ENCODE data around the gene MTSS2. TPM values are rescaled to one million over a fixed set of nuclear protein-coding genes. Genes with fewer than 3 reads are reported as not detected.

The MTSS2 gene
- total RNA-seq, 2 donors from 2014 or later = 0.11 to 0.67 TPM

DNA sequence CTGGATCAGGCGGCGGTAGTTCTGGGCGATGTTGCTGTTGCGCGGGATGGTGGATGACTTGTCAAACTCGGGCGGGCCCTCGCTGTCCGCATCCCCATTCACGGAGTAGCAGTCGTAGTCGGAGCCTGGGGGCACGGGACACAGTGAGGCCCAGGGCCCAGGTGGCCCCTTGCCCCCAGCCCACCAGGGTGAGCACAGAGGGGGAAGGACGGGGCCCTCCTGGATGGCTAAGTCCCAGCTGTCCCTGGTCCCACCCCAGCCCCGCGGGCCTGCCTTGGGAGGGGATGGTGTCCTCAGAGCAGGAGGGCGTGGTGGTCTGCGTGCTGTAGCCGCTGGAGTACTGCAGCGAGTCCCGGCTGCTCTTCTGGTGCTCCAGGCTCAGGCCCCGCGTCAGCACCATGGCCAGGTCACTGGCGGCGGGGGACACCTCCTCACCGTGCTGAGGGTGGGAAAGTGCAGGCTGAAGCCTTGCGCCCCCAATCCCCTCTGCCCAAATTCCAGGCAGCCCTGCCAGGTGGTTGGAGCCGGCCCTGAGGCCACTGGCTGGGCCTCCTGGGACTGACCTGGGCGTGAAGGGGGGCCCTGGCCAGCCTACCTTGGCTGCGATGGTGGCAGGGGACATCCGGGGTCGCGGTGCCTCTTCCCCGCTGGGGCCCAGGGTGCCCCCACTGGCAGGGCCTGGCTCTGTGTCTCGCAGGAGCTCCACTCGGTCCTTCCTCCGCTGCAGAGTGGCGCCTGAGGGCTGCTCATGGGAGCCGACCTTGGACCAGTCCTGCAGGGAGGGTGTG, 21.3 kb downstream of the MTSS2 start:
- H3K9me3 Mint-ChIP-seq = no peaks in the 10 kb centered on the region
- no peaks in the 10 kb centered on the region for H3K27me3 Mint-ChIP-seq
- no peak overlapping the region for H3K27ac Mint-ChIP-seq
- H3K4me1 Mint-ChIP-seq = no peaks in the 10 kb centered on the region
- H3K4me3 Mint-ChIP-seq = no peak overlapping the region
- ATAC-seq (replicated peaks) = no peak
- no peaks in the 10 kb centered on the region for H3K36me3 Mint-ChIP-seq (ENCODE audit: low read depth)

GRCh38 chr16:70663524-70664324, 22.1 kb downstream of the MTSS2 start:
- Mint-ChIP-seq H3K27me3 (no peaks in the 10 kb centered on the region), H3K4me1 (no peaks in the 10 kb centered on the region), H3K36me3 (ENCODE audit: low read depth) (no peaks in the 10 kb centered on the region), H3K27ac (no peak overlapping the region), H3K9me3 (no peaks in the 10 kb centered on the region), H3K4me3 (no peak overlapping the region)
- no peak for ATAC-seq (replicated peaks)

DNA sequence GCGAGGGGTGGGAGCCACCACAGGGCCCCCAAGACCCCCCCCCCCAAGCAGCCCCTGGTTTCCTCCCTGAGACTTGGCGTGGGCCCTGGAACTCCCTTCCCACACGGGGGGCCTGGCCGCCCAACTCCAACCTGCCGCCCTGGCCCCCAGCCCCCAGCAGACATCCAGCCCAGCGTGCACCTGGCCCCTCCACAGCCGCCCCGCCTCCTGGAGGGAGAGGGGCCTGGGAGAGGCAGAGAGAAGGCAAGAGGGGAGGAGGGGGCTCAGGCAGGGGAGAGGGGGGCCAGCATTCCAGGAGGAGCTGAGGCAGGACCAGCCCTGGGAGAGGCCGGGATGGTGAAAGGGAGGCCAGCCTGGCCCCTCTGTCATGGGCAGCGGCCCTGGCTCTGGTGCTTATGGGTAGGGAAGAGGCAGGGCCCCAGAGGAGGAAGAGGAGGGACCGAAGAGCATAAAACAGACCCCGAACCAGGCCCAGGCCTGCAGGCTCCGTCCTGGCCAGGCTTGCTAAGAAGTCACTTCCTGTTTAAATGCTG, 22.8 kb downstream of the MTSS2 start:
- no peaks in the 10 kb centered on the region for H3K9me3 Mint-ChIP-seq
- H3K27me3 Mint-ChIP-seq = no peaks in the 10 kb centered on the region
- H3K27ac Mint-ChIP-seq = no peak overlapping the region
- ATAC-seq (replicated peaks) = no peak
- no peak overlapping the region for H3K4me3 Mint-ChIP-seq
- H3K4me1 Mint-ChIP-seq = no peaks in the 10 kb centered on the region
- no peaks in the 10 kb centered on the region for H3K36me3 Mint-ChIP-seq (ENCODE audit: low read depth)

GRCh38 chr16:70661918-70662641, 23.8 kb downstream of the MTSS2 start:
- Mint-ChIP-seq H3K9me3 (no peaks in the 10 kb centered on the region), H3K27me3 (no peaks in the 10 kb centered on the region), H3K36me3 (ENCODE audit: low read depth) (no peaks in the 10 kb centered on the region), H3K4me1 (no peaks in the 10 kb centered on the region), H3K27ac (no peak overlapping the region), H3K4me3 (no peak overlapping the region)
- no peak for ATAC-seq (replicated peaks)

GRCh38 chr16:70661534-70661917, 24.3 kb downstream of the MTSS2 start:
- Mint-ChIP-seq H3K9me3 (no peaks in the 10 kb centered on the region), H3K27me3 (no peaks in the 10 kb centered on the region), H3K4me3 (no peak overlapping the region), H3K4me1 (no peaks in the 10 kb centered on the region), H3K36me3 (ENCODE audit: low read depth) (no peaks in the 10 kb centered on the region), H3K27ac (no peak overlapping the region)
- ATAC-seq (replicated peaks) = no peak

DNA sequence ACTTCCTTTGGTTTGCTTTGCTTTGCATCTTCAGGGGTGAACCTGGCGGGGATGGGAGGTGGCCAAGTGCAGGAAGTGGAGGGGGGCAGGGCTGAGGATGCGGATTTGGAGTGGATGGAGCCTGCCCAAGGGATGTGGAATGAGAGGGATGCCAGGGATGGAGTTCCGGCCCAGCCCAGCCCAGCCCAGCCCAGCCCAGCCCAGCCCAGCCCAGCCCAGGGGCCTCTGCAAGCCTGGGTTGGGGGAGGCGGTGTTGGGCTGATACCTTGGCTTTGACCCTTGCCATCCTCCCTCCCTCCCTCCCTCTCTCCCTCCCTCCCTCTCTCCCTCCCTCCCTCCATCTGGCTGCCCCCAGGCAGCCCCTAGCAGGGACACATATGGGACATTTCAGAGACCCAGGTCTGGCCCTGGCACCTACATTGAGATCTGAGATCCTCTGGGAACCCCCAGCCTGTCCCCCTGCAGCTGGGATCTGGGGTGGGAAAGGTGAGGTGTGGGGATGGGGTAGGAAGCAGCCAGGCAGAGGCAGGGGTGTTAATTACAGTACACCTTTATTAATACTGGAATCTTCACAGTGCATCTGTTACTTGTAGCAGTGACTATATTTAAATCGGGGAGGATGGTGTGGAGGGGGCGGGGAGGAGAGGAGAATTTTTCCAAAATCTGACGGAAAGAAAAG, 25.0 kb downstream of the MTSS2 start:
- ATAC-seq (replicated peaks) = no peak
- no peak overlapping the region for H3K4me3 Mint-ChIP-seq
- no peaks in the 10 kb centered on the region for H3K36me3 Mint-ChIP-seq (ENCODE audit: low read depth)
- H3K27ac Mint-ChIP-seq = no peak overlapping the region
- H3K9me3 Mint-ChIP-seq = no peaks in the 10 kb centered on the region
- no peaks in the 10 kb centered on the region for H3K4me1 Mint-ChIP-seq
- H3K27me3 Mint-ChIP-seq = no peaks in the 10 kb centered on the region

DNA sequence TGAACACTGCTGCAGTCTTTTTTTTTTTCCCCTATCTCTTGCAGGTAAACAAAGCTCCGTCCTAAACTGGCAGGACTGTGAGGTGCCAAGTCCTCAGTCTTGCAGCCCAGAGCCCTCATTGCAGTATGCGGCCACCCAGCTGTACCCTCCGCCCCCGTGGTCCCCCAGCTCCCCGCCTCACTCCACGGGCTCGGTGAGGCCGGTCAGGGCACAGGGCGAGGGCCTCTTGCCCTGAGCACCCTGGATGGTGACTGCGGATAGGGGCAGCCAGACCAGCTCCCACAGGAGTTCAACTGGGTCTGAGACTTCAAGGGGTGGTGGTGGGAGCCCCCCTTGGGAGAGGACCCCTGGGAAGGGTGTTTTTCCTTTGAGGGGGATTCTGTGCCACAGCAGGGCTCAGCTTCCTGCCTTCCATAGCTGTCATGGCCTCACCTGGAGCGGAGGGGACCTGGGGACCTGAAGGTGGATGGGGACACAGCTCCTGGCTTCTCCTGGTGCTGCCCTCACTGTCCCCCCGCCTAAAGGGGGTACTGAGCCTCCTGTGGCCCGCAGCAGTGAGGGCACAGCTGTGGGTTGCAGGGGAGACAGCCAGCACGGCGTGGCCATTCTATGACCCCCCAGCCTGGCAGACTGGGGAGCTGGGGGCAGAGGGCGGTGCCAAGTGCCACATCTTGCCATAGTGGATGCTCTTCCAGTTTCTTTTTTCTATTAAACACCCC, 25.7 kb downstream of the MTSS2 start:
- H3K4me1 Mint-ChIP-seq = no peaks in the 10 kb centered on the region
- H3K27me3 Mint-ChIP-seq = no peaks in the 10 kb centered on the region
- H3K27ac Mint-ChIP-seq = no peak overlapping the region
- H3K9me3 Mint-ChIP-seq = no peaks in the 10 kb centered on the region
- H3K4me3 Mint-ChIP-seq = no peak overlapping the region
- no peak for ATAC-seq (replicated peaks)
- no peaks in the 10 kb centered on the region for H3K36me3 Mint-ChIP-seq (ENCODE audit: low read depth)

DNA sequence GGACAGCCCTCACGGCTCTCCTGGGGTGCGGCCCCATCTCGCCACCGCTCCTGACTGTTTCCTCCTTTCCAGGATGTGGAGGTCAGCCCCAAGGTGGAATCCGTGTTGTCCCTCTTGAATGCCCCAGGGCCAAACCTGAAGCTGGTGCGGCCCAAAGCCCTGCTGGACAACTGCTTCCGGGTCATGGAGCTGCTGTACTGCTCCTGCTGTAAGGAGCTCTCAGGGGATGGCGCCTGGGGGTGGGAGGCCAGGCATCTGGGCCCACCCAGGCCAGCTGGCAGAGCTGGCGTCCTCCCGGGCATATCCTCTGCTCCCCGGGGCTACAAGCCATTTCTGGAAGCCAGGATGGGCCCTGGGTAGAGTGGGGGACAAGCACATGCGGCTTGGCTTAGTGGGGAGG, 26.3 kb downstream of the MTSS2 start:
- no peaks in the 10 kb centered on the region for H3K27me3 Mint-ChIP-seq
- no peaks in the 10 kb centered on the region for H3K36me3 Mint-ChIP-seq (ENCODE audit: low read depth)
- no peak overlapping the region for H3K4me3 Mint-ChIP-seq
- H3K27ac Mint-ChIP-seq = no peak overlapping the region
- H3K4me1 Mint-ChIP-seq = no peaks in the 10 kb centered on the region
- ATAC-seq (replicated peaks) = no peak
- H3K9me3 Mint-ChIP-seq = no peaks in the 10 kb centered on the region

GRCh38 chr16:70658921-70659320, 26.9 kb downstream of the MTSS2 start:
- Mint-ChIP-seq H3K27ac (no peak overlapping the region), H3K27me3 (peaks cover under 1% of the 10 kb centered on the region), H3K36me3 (ENCODE audit: low read depth) (no peaks in the 10 kb centered on the region), H3K4me1 (peaks cover 1% of the 10 kb centered on the region), H3K9me3 (no peaks in the 10 kb centered on the region), H3K4me3 (no peak overlapping the region)
- no peak for ATAC-seq (replicated peaks)

GRCh38 chr16:70657956-70658355, 27.9 kb downstream of the MTSS2 start:
- Mint-ChIP-seq H3K9me3 (no peaks in the 10 kb centered on the region), H3K4me1 (peaks cover 6% of the 10 kb centered on the region), H3K36me3 (ENCODE audit: low read depth) (no peaks in the 10 kb centered on the region), H3K27me3 (peaks cover 3% of the 10 kb centered on the region), H3K4me3 (no peak overlapping the region), H3K27ac (no peak overlapping the region)
- no peak for ATAC-seq (replicated peaks)

DNA sequence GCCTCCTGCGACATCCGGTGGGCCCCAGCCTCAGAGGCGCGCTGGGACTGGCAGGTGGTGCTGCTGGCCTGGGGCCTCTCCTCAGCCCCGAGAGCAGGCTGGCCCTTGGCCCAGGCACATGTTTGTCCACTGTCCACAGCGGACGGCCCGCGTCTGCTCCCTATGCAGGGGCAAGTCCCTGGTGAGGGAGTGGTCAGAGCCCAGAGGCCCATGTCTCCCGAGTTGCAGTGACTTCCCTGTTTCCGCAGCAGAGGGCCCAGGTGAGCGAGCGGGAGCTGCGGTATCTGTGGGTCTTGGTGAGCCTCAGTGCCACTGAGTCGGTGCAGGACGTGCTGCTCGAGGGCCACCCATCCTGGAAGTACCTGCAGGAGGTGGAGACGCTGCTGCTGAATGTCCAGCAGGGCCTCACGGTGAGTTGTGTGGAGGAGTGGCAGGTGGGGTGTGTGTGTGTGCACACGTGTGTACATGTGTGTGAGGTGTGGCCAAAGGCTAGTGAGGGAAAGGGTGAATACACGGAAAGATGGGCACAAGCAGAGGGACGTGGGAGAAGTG, 29.1 kb downstream of the MTSS2 start:
- H3K9me3 Mint-ChIP-seq = no peaks in the 10 kb centered on the region
- peaks cover 6% of the 10 kb centered on the region for H3K4me1 Mint-ChIP-seq
- no peak overlapping the region for H3K4me3 Mint-ChIP-seq
- peaks cover 3% of the 10 kb centered on the region for H3K27me3 Mint-ChIP-seq
- H3K27ac Mint-ChIP-seq = no peak overlapping the region
- ATAC-seq (replicated peaks) = no peak
- no peaks in the 10 kb centered on the region for H3K36me3 Mint-ChIP-seq (ENCODE audit: low read depth)

DNA sequence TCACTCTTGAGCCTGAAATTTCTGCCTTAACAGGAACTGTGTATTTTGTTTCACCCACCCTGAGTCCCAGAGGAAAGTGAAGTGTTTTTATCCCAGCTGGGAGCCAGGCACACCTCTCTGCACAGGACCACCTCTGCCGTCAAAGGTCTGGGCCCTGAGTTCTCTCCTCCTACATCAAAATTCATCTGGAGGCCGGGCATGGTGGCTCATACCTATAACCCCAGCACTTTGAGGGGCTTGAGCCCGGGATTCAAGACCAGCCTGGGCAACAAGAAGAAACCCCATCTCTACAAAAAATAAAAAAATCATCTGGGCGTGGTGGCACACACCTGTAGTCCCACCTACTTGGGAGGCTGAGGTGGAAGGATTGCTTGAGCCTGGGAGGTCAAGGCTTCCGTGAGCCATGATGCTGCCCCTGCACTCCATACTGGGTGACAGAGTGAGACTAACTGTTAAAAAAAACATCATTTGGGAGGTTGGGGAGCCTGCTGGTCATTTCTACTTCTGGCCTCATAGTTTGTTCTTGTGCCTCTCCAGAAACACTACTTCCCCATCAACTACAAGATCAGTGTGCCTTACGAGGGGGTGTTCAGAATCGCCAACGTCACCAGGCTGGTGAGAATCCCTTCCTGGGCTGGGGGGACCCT, 29.7 kb downstream of the MTSS2 start:
- Mint-ChIP-seq H3K4me3 (no peak overlapping the region), H3K4me1 (peaks cover 6% of the 10 kb centered on the region), H3K27ac (no peak overlapping the region), H3K27me3 (peaks cover 3% of the 10 kb centered on the region), H3K9me3 (no peaks in the 10 kb centered on the region), H3K36me3 (ENCODE audit: low read depth) (no peaks in the 10 kb centered on the region)
- no peak for ATAC-seq (replicated peaks)

Data from activated T-helper 17 cell treated with anti-CD3 and anti-CD28 coated beads, Interleukin-2, amount 50 U/mL, for 72 hours (primary cell).